ENCODE measurements around the gene RAPGEF4.
"Not testable (repeated sequence)": the region's sequence is repeated elsewhere in the genome, so short reads cannot be mapped to it uniquely, and the experiment has no call there.

Gene RAPGEF4

GRCh38 chr2:173028141-173028540 is 292.5 kb downstream of the RAPGEF4 start:
- no peak for DNase-seq (ENCODE audit: low read depth in 1 of 2, low spot score in 1 of 2)

- DNase-seq (ENCODE audit: low read depth in 1 of 2, low spot score in 1 of 2), result no peak
Measured at GRCh38 chr2:173028671-173029070, 293.0 kb downstream of the RAPGEF4 start.

GRCh38 chr2:173030561-173031490 is 295.2 kb downstream of the RAPGEF4 start:
- DNase-seq (ENCODE audit: low read depth in 1 of 2, low spot score in 1 of 2), result no peak

- no peak for DNase-seq (ENCODE audit: low read depth in 1 of 2, low spot score in 1 of 2)
Measured at GRCh38 chr2:173032032-173032431, 296.4 kb downstream of the RAPGEF4 start.

- no peak for DNase-seq (ENCODE audit: low read depth in 1 of 2, low spot score in 1 of 2)
Measured at GRCh38 chr2:173033084-173033483, 297.4 kb downstream of the RAPGEF4 start.

- no peak for DNase-seq (ENCODE audit: low read depth in 1 of 2, low spot score in 1 of 2)
Measured at GRCh38 chr2:173034143-173034542, 298.5 kb downstream of the RAPGEF4 start.

- DNase-seq (ENCODE audit: low read depth in 1 of 2, low spot score in 1 of 2), result no peak
Measured at GRCh38 chr2:173037245-173038120, 301.8 kb downstream of the RAPGEF4 start.

- not testable (repeated sequence) for DNase-seq (ENCODE audit: low read depth in 1 of 2, low spot score in 1 of 2)
Measured at GRCh38 chr2:173038257-173038656, 302.6 kb downstream of the RAPGEF4 start.

GRCh38 chr2:173040729-173041128 is 305.1 kb downstream of the RAPGEF4 start:
- DNase-seq (ENCODE audit: low read depth in 1 of 2, low spot score in 1 of 2), result no peak

- no peak for DNase-seq (ENCODE audit: low read depth in 1 of 2, low spot score in 1 of 2)
Measured at GRCh38 chr2:173043476-173043875, 307.8 kb downstream of the RAPGEF4 start.

GRCh38 chr2:173043897-173044519 is 308.4 kb downstream of the RAPGEF4 start:
- DNase-seq (ENCODE audit: low read depth in 1 of 2, low spot score in 1 of 2), result no peak

GRCh38 chr2:173044686-173045085 is 309.0 kb downstream of the RAPGEF4 start:
- DNase-seq (ENCODE audit: low read depth in 1 of 2, low spot score in 1 of 2), result no peak

- no peak for DNase-seq (ENCODE audit: low read depth in 1 of 2, low spot score in 1 of 2)
Measured at GRCh38 chr2:173045181-173045580, 309.5 kb downstream of the RAPGEF4 start.

GRCh38 chr2:173048522-173048896 is 312.9 kb downstream of the RAPGEF4 start:
- DNase-seq (ENCODE audit: low read depth in 1 of 2, low spot score in 1 of 2), result no peak

GRCh38 chr2:173048897-173049661 is 313.4 kb downstream of the RAPGEF4 start:
- peak in 1 of 2 donors; percentile 14 for DNase-seq (ENCODE audit: low read depth in 1 of 2, low spot score in 1 of 2)

GRCh38 chr2:173049831-173050230 is 314.2 kb downstream of the RAPGEF4 start:
- no peak for DNase-seq (ENCODE audit: low read depth in 1 of 2, low spot score in 1 of 2)

GRCh38 chr2:173050684-173051083 is 315.0 kb downstream of the RAPGEF4 start:
- DNase-seq (ENCODE audit: low read depth in 1 of 2, low spot score in 1 of 2), result no peak

- DNase-seq (ENCODE audit: low read depth in 1 of 2, low spot score in 1 of 2), result no peak
Measured at GRCh38 chr2:173051463-173052215, 316.0 kb downstream of the RAPGEF4 start.

GRCh38 chr2:173053043-173053699 is 317.5 kb downstream of the RAPGEF4 start:
- no peak for DNase-seq (ENCODE audit: low read depth in 1 of 2, low spot score in 1 of 2)
